Measurements from ENCODE around the gene UAP1. TPM values are rescaled to one million over a fixed set of nuclear protein-coding genes. Genes with fewer than 3 reads are reported as not detected.

The UAP1 gene
- polyA plus RNA-seq, 1 donor = 63.2 TPM

DNA sequence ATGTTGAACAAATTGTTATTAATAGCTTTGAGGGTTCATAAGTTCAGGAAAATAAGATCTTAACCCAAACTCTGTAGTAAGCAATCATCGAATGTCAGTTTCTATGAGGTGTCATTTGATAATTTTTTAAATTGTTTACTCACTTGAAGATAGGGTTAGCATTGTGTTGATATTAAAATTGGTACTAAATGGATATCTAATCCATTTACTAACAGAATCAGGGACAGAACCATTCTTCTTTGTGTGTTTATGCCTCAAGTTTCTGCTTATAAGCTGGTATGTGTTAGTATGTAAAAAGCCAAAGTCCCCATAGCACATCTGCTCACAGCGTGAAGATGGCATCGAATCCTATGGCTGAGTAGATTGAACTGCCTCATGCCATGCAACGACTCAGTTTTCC is 84.1 kb downstream of the UAP1 start:
- H3K9me3 ChIP-seq (ENCODE audit: control insufficient read depth, low read depth, low read length) = no peaks in the 10 kb centered on the region
- WGBS (ENCODE audit: insufficient coverage, low lambda C conversion rate) = 82% methylated on average over 2 of the region's 4 CpGs

GRCh38 chr1:162649583-162649982 is 88.1 kb downstream of the UAP1 start:
- DNase-seq = no peak
- no CpG with 5 or more reads among the region's 3 CpGs for WGBS (ENCODE audit: insufficient coverage, low lambda C conversion rate)
- Histone ChIP-seq H3K27ac (ENCODE audit: low read length) (no peak overlapping the region), H3K4me3 (ENCODE audit: low read length) (no peak overlapping the region), H3K9me3 (ENCODE audit: control insufficient read depth, low read depth, low read length) (no peaks in the 10 kb centered on the region), H3K27me3 (ENCODE audit: control insufficient read depth, insufficient read depth, low read length) (no peaks in the 10 kb centered on the region), H3K4me1 (ENCODE audit: control insufficient read depth, insufficient read depth, low read length) (no peaks in the 10 kb centered on the region), H3K36me3 (ENCODE audit: control insufficient read depth, insufficient read depth, low read length) (no peaks in the 10 kb centered on the region)

More for the DNA sequence above, 84.1 kb downstream of the UAP1 start:
- H3K4me1 ChIP-seq (ENCODE audit: control insufficient read depth, insufficient read depth, low read length) = no peaks in the 10 kb centered on the region
- no peak overlapping the region for H3K27ac ChIP-seq (ENCODE audit: low read length)
- DNase-seq = no peak
- no peaks in the 10 kb centered on the region for H3K27me3 ChIP-seq (ENCODE audit: control insufficient read depth, insufficient read depth, low read length)
- no peaks in the 10 kb centered on the region for H3K36me3 ChIP-seq (ENCODE audit: control insufficient read depth, insufficient read depth, low read length)
- no peak overlapping the region for H3K4me3 ChIP-seq (ENCODE audit: low read length)

Other genes with a start within 250 kb of the UAP1 start
- gene SPATA46, start 184.9 kb upstream of the UAP1 start, polyA plus RNA-seq = 1.2 TPM
- 17.1 TPM for gene C1orf226, start 180.0 kb upstream of the UAP1 start, polyA plus RNA-seq
- 2.1 TPM for gene SH2D1B, start 149.6 kb upstream of the UAP1 start, polyA plus RNA-seq
- 38.5 TPM for gene UHMK1, start 63.9 kb upstream of the UAP1 start, polyA plus RNA-seq
- gene DDR2, start 70.7 kb downstream of the UAP1 start, polyA plus RNA-seq = 18.3 TPM
- 12.3 TPM for gene HSD17B7, start 229.0 kb downstream of the UAP1 start, polyA plus RNA-seq

Data from large intestine (tissue), 3 donors.